Ishikawa (cell line): ENCODE results near the gene PARP11.

ENCODE experiments used
- CREB1 ChIP-seq: IDR thresholded peaks from 2 replicates; pipeline ENCODE4 v1.6.1; 2012; ENCODE audit warnings: low read depth
- EGR1 ChIP-seq: IDR thresholded peaks from 2 replicates; pipeline ENCODE4 v1.6.1; 2012
- EP300 ChIP-seq: IDR thresholded peaks from 2 replicates; pipeline ENCODE4 v1.6.1; 2012; ENCODE audit warnings: borderline replicate concordance
- MAX ChIP-seq: IDR thresholded peaks from 2 replicates; pipeline ENCODE4 v1.6.1; 2012
- NFIC ChIP-seq: IDR thresholded peaks from 2 replicates; pipeline ENCODE4 v1.6.1; 2012
- RAD21 ChIP-seq: IDR thresholded peaks from 2 replicates; pipeline ENCODE4 v1.6.1; 2012; ENCODE audit warnings: low read depth
- REST ChIP-seq: IDR thresholded peaks from 2 replicates; pipeline ENCODE4 v1.6.1; 2012; ENCODE audit warnings: low read depth, mild to moderate bottlenecking
- TAF1 ChIP-seq: IDR thresholded peaks from 2 replicates; pipeline ENCODE4 v1.6.1; 2012; ENCODE audit warnings: low read depth, mild to moderate bottlenecking
- TEAD4 ChIP-seq: IDR thresholded peaks from 2 replicates; pipeline ENCODE4 v1.6.1; 2012
- USF1 ChIP-seq: IDR thresholded peaks from 2 replicates; pipeline ENCODE4 v1.6.1; 2012
- YY1 ChIP-seq: IDR thresholded peaks from 2 replicates; pipeline ENCODE4 v1.6.1; 2012; ENCODE audit warnings: low read depth

- TF ChIP-seq EP300 (no peak), REST (no peak), TAF1 (no peak), YY1 (no peak), EGR1 (no peak), MAX (no peak), NFIC (no peak), CREB1 (no peak), USF1 (no peak), TEAD4 (no peak), RAD21 (no peak)
Measured at GRCh38 chr12:3795492-3796133, 77.6 kb downstream of the PARP11 start.
